IMR-90 (cell line): ENCODE measurements around the gene PALLD. TPM values are rescaled to one million over a fixed set of nuclear protein-coding genes. Genes with fewer than 3 reads are reported as not detected.
A peak's percentile ranks its signal among the peaks of the same experiment; 100 is the strongest.

Source experiments
- ATAC-seq: fragments of 200-7000 bp; cut with Tn5 transposase; 2 replicates; pipeline ENCODE4 v1.9.1; 2020; ENCODE audit warnings: low read depth, mild to moderate bottlenecking, moderate library complexity
- BruUV-seq: library from RNA; stranded (reverse); fragments of 400-500 nt; replicated peaks from 2 replicates; lab custom pipeline; 2021; lab: Mats Ljungman, UMichigan
- CTCF ChIA-PET: fragments of 300-600 bp; formaldehyde crosslinking; extraction: SDS; loops from one replicate; lab custom pipeline; 2021; ENCODE audit warnings: antibody characterized with exemption; lab: Yijun Ruan, JAX
- POLR2A ChIA-PET: fragments of 300-600 bp; sonication (Branson Sonifier 250); formaldehyde crosslinking; loops from one replicate; lab custom pipeline; 2022; ENCODE audit warnings: antibody characterized with exemption; ENCODE audit not compliant: unreplicated experiment; lab: Charles Lee
- DNase-seq: peaks from one replicate; pipeline ENCODE4 v3.0.0; 2013
- H2AFZ ChIP-seq: replicated peaks from 2 replicates; pipeline ENCODE3; 2013; ENCODE audit warnings: low read length, mild to moderate bottlenecking; ENCODE audit not compliant: poor library complexity
- H2AK5ac ChIP-seq: 2 replicates; pipeline ENCODE4 v1.6.1; 2013; ENCODE audit warnings: low read depth, low read length, inconsistent platforms
- H2AK9ac ChIP-seq: replicated peaks from 2 replicates; pipeline ENCODE3; 2013; ENCODE audit warnings: mild to moderate bottlenecking, low read depth, low read length, moderate library complexity; ENCODE audit not compliant: poor library complexity
- H2BK120ac ChIP-seq: 2 replicates; pipeline ENCODE4 v1.6.1; 2013; ENCODE audit warnings: low read depth, low read length, inconsistent platforms
- H2BK15ac ChIP-seq: 3 replicates; pipeline ENCODE4 v1.6.1; 2013; ENCODE audit warnings: low read depth, low read length, inconsistent platforms
- H2BK20ac ChIP-seq: 2 replicates; pipeline ENCODE4 v1.6.1; 2013; ENCODE audit warnings: low read depth, mild to moderate bottlenecking, inconsistent platforms, low read length, moderate library complexity
- H2BK5ac ChIP-seq: 2 replicates; pipeline ENCODE4 v1.6.1; 2013; ENCODE audit warnings: mild to moderate bottlenecking, low read depth, low read length, inconsistent platforms; ENCODE audit not compliant: poor library complexity, severe bottlenecking
- H3K14ac ChIP-seq: replicated peaks from 2 replicates; pipeline ENCODE4 v1.6.1; 2013; ENCODE audit warnings: low read depth, low read length, inconsistent platforms
- H3K18ac ChIP-seq: 2 replicates; pipeline ENCODE4 v1.6.1; 2013; ENCODE audit warnings: low read depth, low read length, control low read depth
- H3K23ac ChIP-seq: 2 replicates; pipeline ENCODE4 v1.6.1; 2013; ENCODE audit warnings: low read depth, low read length, inconsistent platforms
- H3K27ac ChIP-seq: 2 replicates; pipeline ENCODE4 v1.5.1; 2013; ENCODE audit warnings: mild to moderate bottlenecking, control low read depth, low read length; ENCODE audit not compliant: insufficient read depth
- H3K27me3 ChIP-seq: 2 replicates; pipeline ENCODE4 v1.6.1; 2013; ENCODE audit warnings: low read length; ENCODE audit not compliant: control insufficient read depth, insufficient read depth
- H3K36me3 ChIP-seq: 2 replicates; pipeline ENCODE4 v1.6.1; 2013; ENCODE audit warnings: low read length, mixed read lengths; ENCODE audit not compliant: control insufficient read depth, insufficient read depth
- H3K4ac ChIP-seq: 2 replicates; pipeline ENCODE4 v1.6.1; 2013; ENCODE audit warnings: low read depth, low read length, inconsistent platforms
- H3K4me1 ChIP-seq: 2 replicates; pipeline ENCODE4 v1.6.1; 2013; ENCODE audit warnings: low read length, mixed read lengths; ENCODE audit not compliant: control insufficient read depth, insufficient read depth
- H3K4me2 ChIP-seq: 2 replicates; pipeline ENCODE4 v1.6.1; 2013; ENCODE audit warnings: low read depth, mild to moderate bottlenecking, control low read depth, low read length, moderate library complexity
- H3K4me3 ChIP-seq: 2 replicates; pipeline ENCODE4 v1.5.1; 2013; ENCODE audit warnings: low read depth, mild to moderate bottlenecking, control low read depth, low read length, moderate library complexity; ENCODE audit not compliant: insufficient read depth
- H3K56ac ChIP-seq: 2 replicates; pipeline ENCODE4 v1.6.1; 2013; ENCODE audit warnings: low read length, inconsistent platforms; ENCODE audit not compliant: insufficient read depth; ENCODE audit errors: extremely low read depth
- H3K79me1 ChIP-seq, 2 experiments: 2 replicates each; pipeline ENCODE4 v1.6.1; 2013; ENCODE audit warnings: low read length in 2 of 2, inconsistent platforms in 1 of 2, low read depth in 1 of 2
- H3K9ac ChIP-seq: 2 replicates; pipeline ENCODE4 v1.6.1; 2013; ENCODE audit warnings: low read depth, low read length, control low read depth
- H3K9me1 ChIP-seq: 2 replicates; pipeline ENCODE4 v1.6.1; 2013; ENCODE audit warnings: low read length, inconsistent platforms; ENCODE audit not compliant: insufficient read depth
- H3K9me3 ChIP-seq: 2 replicates; pipeline ENCODE4 v1.6.1; 2013; ENCODE audit warnings: low read length; ENCODE audit not compliant: control insufficient read depth, insufficient read depth
- H4K20me1 ChIP-seq: 2 replicates; pipeline ENCODE4 v1.6.1; 2013; ENCODE audit warnings: low read length, inconsistent platforms; ENCODE audit not compliant: insufficient read depth
- H4K5ac ChIP-seq: 2 replicates; pipeline ENCODE4 v1.6.1; 2013; ENCODE audit warnings: mild to moderate bottlenecking, low read depth, low read length, control low read depth
- H4K8ac ChIP-seq, 2 experiments: 2 replicates each; pipeline ENCODE4 v1.6.1; 2013; ENCODE audit warnings: low read depth in 2 of 2, low read length in 2 of 2, control low read depth in 1 of 2, inconsistent platforms in 1 of 2
- H4K91ac ChIP-seq: 2 replicates; pipeline ENCODE4 v1.6.1; 2013; ENCODE audit warnings: low read depth, low read length, inconsistent platforms; ENCODE audit not compliant: insufficient read depth
- CHD1 ChIP-seq: IDR thresholded peaks from 2 replicates; pipeline ENCODE4 v1.6.1; 2012; ENCODE audit warnings: low read depth, low read length, improper control_type of control experiment
- FOS ChIP-seq: fragments of 150-350 bp; IDR thresholded peaks from 2 replicates; pipeline ENCODE4 v1.6.1; 2016; ENCODE audit warnings: low read depth, low read length
- MAFK ChIP-seq: IDR thresholded peaks from 2 replicates; pipeline ENCODE4 v1.6.1; 2012; ENCODE audit warnings: low read depth, low read length, improper control_type of control experiment
- MXI1 ChIP-seq: IDR thresholded peaks from 2 replicates; pipeline ENCODE4 v1.6.1; 2012; ENCODE audit warnings: low read depth, mild to moderate bottlenecking, low read length, moderate library complexity, borderline replicate concordance
- NFE2L2 ChIP-seq: fragments of 150-350 bp; IDR thresholded peaks from 2 replicates; pipeline ENCODE4 v1.6.1; 2016; ENCODE audit warnings: low read depth, mild to moderate bottlenecking, low read length
- POLR2A ChIP-seq: IDR thresholded peaks from 2 replicates; pipeline ENCODE4 v1.6.1; 2012; ENCODE audit warnings: mild to moderate bottlenecking, low read depth, low read length
- RFX5 ChIP-seq: IDR thresholded peaks from 2 replicates; pipeline ENCODE4 v1.8.0; 2012; ENCODE audit warnings: low read depth, mild to moderate bottlenecking, low read length, moderate library complexity
- WGBS, 2 experiments: methylation state at CpG; one replicate each; pipeline versions ENCODE4 v1.1.5 to v1.1.7; 2013; ENCODE audit warnings: missing lambda C conversion rate in 2 of 2; ENCODE audit not compliant: insufficient read length in 1 of 2; ENCODE audit errors: extremely low coverage in 2 of 2; 5-methylcytosine and 5-hydroxymethylcytosine counted together
- dilution Hi-C: fragments of 300-500 bp; cut with HindIII; formaldehyde crosslinking; loops from one replicate; pipeline ENCODE4 v1.14.3; 2018; ENCODE audit warnings: low sequenced_read_pairs; ENCODE audit not compliant: unreplicated experiment
- in situ Hi-C: fragments of 300-500 bp; cut with MboI; formaldehyde crosslinking; loops from 3 replicates; pipeline ENCODE4 v1.14.3; 2019; ENCODE audit warnings: low sequenced_read_pairs, inconsistent platforms, mixed read lengths
- intact Hi-C: fragments of 100-400 bp; cut with micrococcal nuclease; formaldehyde crosslinking; loops from 2 replicates; pipeline ENCODE4 v1.10.0; 2022
- polyA plus RNA-seq, 3 experiments: library from polyadenylated mRNA; depleted of rRNA; stranded (reverse); fragments of >200 nt; gene quantifications; 2 replicates each; pipeline ENCODE4 v1.2.3, GENCODE V29; 2012; ENCODE audit warnings: low replicate concordance in 1 of 3
- total RNA-seq: library from RNA; depleted of rRNA; stranded (reverse); fragments of >200 nt; gene quantifications from 2 replicates; pipeline ENCODE4 v1.2.3, GENCODE V29; 2012

PALLD gene
- total and polyA plus RNA-seq, 2 of the 4 experiments (the other 2 are of a cell fraction), result 91.0 to 91.9 TPM

DNA sequence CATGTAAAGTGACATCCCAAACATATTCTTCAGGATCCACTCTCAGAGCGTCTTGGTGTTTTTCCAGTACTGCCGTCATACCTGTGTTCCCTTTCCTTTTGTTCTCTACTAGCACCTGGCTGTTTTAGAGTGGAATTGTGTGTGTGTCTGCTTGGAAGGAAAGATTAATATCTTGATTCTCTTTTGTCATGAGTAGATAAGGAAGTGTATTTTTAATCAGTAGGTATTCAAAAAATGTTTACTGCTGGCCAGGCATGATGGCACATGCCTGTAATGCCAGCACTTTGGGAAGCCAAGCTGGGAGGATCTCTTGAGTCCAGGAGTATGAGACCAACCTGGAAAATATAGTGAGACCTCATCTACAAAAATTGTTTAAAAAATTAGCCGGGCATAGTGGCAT is 314.4 kb downstream of the PALLD start:
- no peak overlapping the region for H3K27ac ChIP-seq
- POLR2A ChIA-PET, result no interaction called here
- no peaks in the 10 kb centered on the region; the same call in 1 of the 2 replicates for H3K9me1 ChIP-seq
- peak overlapping the region; percentile 64 for H3K4ac ChIP-seq
- no peak for ATAC-seq
- intact Hi-C loops (no loop called here), dilution Hi-C loops (no loop called here), in situ Hi-C loops (no loop called here)
- no peak overlapping the region for H3K9ac ChIP-seq
- H3K18ac ChIP-seq, result no peak overlapping the region
- no peak overlapping the region for H3K4me3 ChIP-seq
- no peaks in the 10 kb centered on the region for H3K27me3 ChIP-seq
- H2BK5ac ChIP-seq, result no peak overlapping the region
- H3K4me2 ChIP-seq, result no peak overlapping the region
- 0 out of 2 replicates have a peak overlapping the region, but pooled peaks have one; percentile 32 for H3K14ac ChIP-seq
- H4K91ac ChIP-seq, result 0 out of 2 replicates have a peak overlapping the region, but pooled peaks have one; percentile 1
- H3K79me1 ChIP-seq, result no peaks in the 10 kb centered on the region
- no peak overlapping the region for H2AK9ac ChIP-seq
- no TSS peak for BruUV-seq
- no peak overlapping the region for H2AFZ ChIP-seq
- DNase-seq, result no peak
- peaks cover 17% of the 10 kb centered on the region for H3K4me1 ChIP-seq
- no peak for TF ChIP-seq NFE2L2
- no peak for TF ChIP-seq FOS
- TF ChIP-seq MXI1, result no peak
- no peak for TF ChIP-seq POLR2A
- no peak for TF ChIP-seq RFX5
- TF ChIP-seq MAFK, result no peak
- TF ChIP-seq CHD1, result no peak
- peak overlapping the region; percentile 54; the same call in 1 of the 2 replicates for H2BK120ac ChIP-seq
- CTCF ChIA-PET, result no interaction called here
- H2BK20ac ChIP-seq, result 0 out of 2 replicates have a peak overlapping the region, but pooled peaks have one; percentile 29
- H3K9me3 ChIP-seq, result no peaks in the 10 kb centered on the region
- H3K56ac ChIP-seq, result no peak overlapping the region
- H4K5ac ChIP-seq, result peak overlapping the region; percentile 30
- H4K8ac ChIP-seq, result no peak overlapping the region; a peak in 1 of 4 replicates
- H4K20me1 ChIP-seq, result no peaks in the 10 kb centered on the region
- no peaks in the 10 kb centered on the region for H3K36me3 ChIP-seq
- WGBS, 2 experiments, result no CpG with 5 or more reads among the region's 3 CpGs
- H3K23ac ChIP-seq, result no peak overlapping the region
- H2BK15ac ChIP-seq, result peak overlapping the region; percentile 25; the same call in 1 of the 3 replicates
- H2AK5ac ChIP-seq, result peak overlapping the region; percentile 47; the same call in 1 of the 2 replicates
